Esophagus muscularis mucosa (tissue), 4 donors: ENCODE results near the gene DAAM2. TPM values are rescaled to one million over a fixed set of nuclear protein-coding genes. Genes with fewer than 3 reads are reported as not detected.

Experiments used
- DNase-seq: peaks from one replicate; pipeline ENCODE4 v3.0.0-alpha.2; 2017; ENCODE audit errors: extremely low spot score
- H3K27ac ChIP-seq, 4 donors: fragments of 200-600 bp; sonication (generic); replicated peaks in 1 of 4; 1 replicate in 3 of 4; 2 replicates in 1 of 4; pipeline ENCODE4 v1.5.1; 2016 to 2019; ENCODE audit warnings: mild to moderate bottlenecking in 1 of 4
- H3K27me3 ChIP-seq, 4 donors: fragments of 200-600 bp; sonication (generic); one replicate each; pipeline versions ENCODE4 v1.5.1 to v1.6.0; 2016 to 2019
- H3K36me3 ChIP-seq, 4 donors: fragments of 200-600 bp; sonication (generic); one replicate each; pipeline ENCODE4 v1.5.1; 2016 to 2019
- H3K4me1 ChIP-seq, 4 donors: fragments of 200-600 bp; sonication (generic); one replicate each; pipeline ENCODE4 v1.5.1; 2016 to 2019
- H3K4me3 ChIP-seq, 4 donors: fragments of 200-600 bp; sonication (generic); 1 replicate in 2 of 4; 2 replicates in 2 of 4; pipeline ENCODE4 v1.5.1; 2016 to 2019; ENCODE audit warnings: mild to moderate bottlenecking in 4 of 4, moderate library complexity in 1 of 4
- H3K9me3 ChIP-seq, 4 donors: fragments of 200-600 bp; sonication (generic); 1 replicate in 3 of 4; 2 replicates in 1 of 4; pipeline ENCODE4 v1.5.1; 2016 to 2019
- EP300 ChIP-seq: sonication (generic); formaldehyde crosslinking; IDR thresholded peaks from one replicate; pipeline ENCODE4 v1.6.1; 2017; ENCODE audit warnings: antibody characterized with exemption
- POLR2A ChIP-seq: fragments of 450-650 bp; IDR thresholded peaks from one replicate; pipeline ENCODE4 v1.6.1; 2017; ENCODE audit warnings: antibody characterized with exemption, moderate library complexity, mild to moderate bottlenecking, low read depth
- POLR2AphosphoS5 ChIP-seq, 2 donors: sonication (generic); formaldehyde crosslinking; IDR thresholded peaks; one replicate each; pipeline ENCODE4 v1.6.1; 2017; ENCODE audit warnings: antibody characterized with exemption in 2 of 2
- WGBS: methylation state at CpG from one replicate; pipeline ENCODE4 v1.1.5; 2018; 5-methylcytosine and 5-hydroxymethylcytosine counted together
- intact Hi-C: fragments of 100-400 bp; cut with DNase I; formaldehyde crosslinking; loops from one replicate; pipeline ENCODE4 v1.15.1; 2023
- total RNA-seq, 4 donors: library from RNA; depleted of rRNA; stranded (reverse); fragments of >200 nt; gene quantifications; one replicate each; pipeline versions ENCODE4 v1.1.0 to v1.2.1, GENCODE V29; 2016
- TF ChIP-seq, protein P1 (sequence below), 3 experiments: fragments of 200-600 bp in 2 of 3; fragments of 450-650 bp in 1 of 3; sonication (generic) in 2 of 3; IDR thresholded peaks; one replicate each; pipeline ENCODE4 v1.5.1; 2017 to 2019; ENCODE audit warnings: antibody characterized with exemption in 3 of 3, mild to moderate bottlenecking in 2 of 3, moderate library complexity in 1 of 3

The DAAM2 gene
- total RNA-seq, 4 donors from 2014 or later = 221 to 446 (median 392) TPM

DNA sequence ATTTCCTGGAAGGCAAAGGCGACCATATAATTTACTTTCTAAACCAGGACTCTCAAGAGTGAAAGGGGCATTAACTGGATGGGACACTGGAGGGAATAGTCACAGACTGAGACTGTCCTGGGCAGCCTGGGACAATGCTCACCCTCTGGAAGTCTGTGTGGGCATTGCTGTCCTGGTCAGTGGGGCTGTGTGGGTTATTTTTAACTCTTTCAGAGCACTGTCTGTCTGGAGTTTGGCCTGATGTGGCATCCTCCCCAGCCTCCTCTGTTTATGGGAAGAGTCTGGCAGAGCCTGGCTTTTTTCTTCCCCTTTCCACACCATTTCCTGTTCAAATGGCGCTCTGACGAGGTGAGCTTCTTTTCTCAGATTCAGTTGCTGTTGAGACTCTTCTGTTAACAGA, 11.7 kb downstream of the DAAM2 start:
- 35% methylated on average over 3 of the region's 3 CpGs for WGBS
- intact Hi-C loops = loop anchor here (10.0 kb wide), 1 partner anchor 259 kb away; no protein-coding TSS in a partner anchor
- no peaks in the 10 kb centered on the region for H3K27me3 ChIP-seq
- no peaks in the 10 kb centered on the region for H3K9me3 ChIP-seq
- no peaks in the 10 kb centered on the region for H3K36me3 ChIP-seq
- H3K4me1 ChIP-seq = peaks cover 25 to 100% (median 97%) of the 10 kb centered on the region in 4 donors
- TF ChIP-seq POLR2A = no peak
- TF ChIP-seq EP300 = no peak
- TF ChIP-seq POLR2AphosphoS5 (IDR thresholded peaks at IDR 0.05) = no peak
- TF ChIP-seq, protein P1, sequence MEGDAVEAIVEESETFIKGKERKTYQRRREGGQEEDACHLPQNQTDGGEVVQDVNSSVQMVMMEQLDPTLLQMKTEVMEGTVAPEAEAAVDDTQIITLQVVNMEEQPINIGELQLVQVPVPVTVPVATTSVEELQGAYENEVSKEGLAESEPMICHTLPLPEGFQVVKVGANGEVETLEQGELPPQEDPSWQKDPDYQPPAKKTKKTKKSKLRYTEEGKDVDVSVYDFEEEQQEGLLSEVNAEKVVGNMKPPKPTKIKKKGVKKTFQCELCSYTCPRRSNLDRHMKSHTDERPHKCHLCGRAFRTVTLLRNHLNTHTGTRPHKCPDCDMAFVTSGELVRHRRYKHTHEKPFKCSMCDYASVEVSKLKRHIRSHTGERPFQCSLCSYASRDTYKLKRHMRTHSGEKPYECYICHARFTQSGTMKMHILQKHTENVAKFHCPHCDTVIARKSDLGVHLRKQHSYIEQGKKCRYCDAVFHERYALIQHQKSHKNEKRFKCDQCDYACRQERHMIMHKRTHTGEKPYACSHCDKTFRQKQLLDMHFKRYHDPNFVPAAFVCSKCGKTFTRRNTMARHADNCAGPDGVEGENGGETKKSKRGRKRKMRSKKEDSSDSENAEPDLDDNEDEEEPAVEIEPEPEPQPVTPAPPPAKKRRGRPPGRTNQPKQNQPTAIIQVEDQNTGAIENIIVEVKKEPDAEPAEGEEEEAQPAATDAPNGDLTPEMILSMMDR (IDR thresholded peaks at IDR 0.05) = no peak
- no peak for DNase-seq
- peak overlapping the region; percentile 58 to 97 (median 73) for H3K27ac ChIP-seq
- peak overlapping the region in 1 of 4 donors; percentile 17 for H3K4me3 ChIP-seq

DNA sequence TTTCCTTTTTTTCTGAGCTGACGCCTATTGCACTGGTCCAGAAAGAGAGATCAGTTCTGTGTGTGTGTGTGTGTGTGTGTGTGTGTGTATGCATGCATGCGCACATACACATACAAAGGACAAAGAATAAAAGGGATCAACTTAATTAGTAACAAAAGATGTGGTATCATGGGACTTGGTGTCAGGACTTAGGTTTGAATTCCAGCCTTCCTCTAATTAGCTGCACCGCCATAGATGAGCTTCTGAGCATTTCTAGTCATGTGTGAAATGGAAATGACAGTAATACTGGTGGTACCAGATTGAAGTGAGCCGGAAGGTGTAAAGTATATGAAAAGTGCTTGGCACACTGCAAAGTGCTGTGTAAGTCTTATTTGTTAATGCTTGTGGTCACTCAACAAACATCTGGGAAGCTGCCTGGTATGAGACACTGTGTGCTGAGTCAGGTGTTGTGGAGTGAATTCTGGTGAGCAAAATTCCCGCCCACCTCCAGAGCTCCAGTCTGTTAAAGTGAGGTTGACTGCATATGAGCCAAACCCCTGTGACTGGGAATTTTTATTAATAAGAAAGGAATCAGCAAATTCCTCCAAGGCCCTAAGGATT, 12.4 kb downstream of the DAAM2 start:
- H3K4me1 ChIP-seq = peaks cover 29 to 100% (median 97%) of the 10 kb centered on the region in 4 donors
- DNase-seq = no peak
- H3K4me3 ChIP-seq = peak overlapping the region in 1 of 4 donors; percentile 17
- peak overlapping the region; percentile 58 to 97 (median 73) for H3K27ac ChIP-seq
- intact Hi-C loops = loop anchor here (10.0 kb wide), 1 partner anchor 260 kb away; no protein-coding TSS in a partner anchor
- H3K27me3 ChIP-seq = no peaks in the 10 kb centered on the region
- no peaks in the 10 kb centered on the region for H3K9me3 ChIP-seq
- TF ChIP-seq EP300 = peak; percentile 36
- TF ChIP-seq POLR2A = no peak
- H3K36me3 ChIP-seq = no peaks in the 10 kb centered on the region
- WGBS = 69% methylated on average over 5 of the region's 5 CpGs

DNA sequence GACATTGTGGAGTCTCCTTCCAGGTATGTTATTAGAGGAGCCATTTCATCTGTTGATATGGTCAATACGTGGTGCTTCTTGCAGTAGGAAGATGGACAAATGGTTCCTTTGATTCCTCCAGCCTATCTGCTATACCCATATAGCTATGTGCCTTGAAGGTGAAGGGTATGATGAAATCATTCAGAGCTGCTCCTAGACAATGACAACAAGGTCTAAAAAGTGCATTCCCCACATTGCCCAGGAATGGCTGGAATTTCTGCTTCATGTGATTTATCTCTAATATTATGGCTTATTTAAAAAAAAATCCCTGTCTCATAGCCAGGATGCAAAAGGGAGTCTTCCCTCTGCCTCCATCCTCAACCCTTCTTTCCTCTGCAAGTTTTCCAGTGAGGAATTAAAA, 14.1 kb downstream of the DAAM2 start:
- intact Hi-C loops = loop anchor here (10.0 kb wide), 1 partner anchor 261 kb away; no protein-coding TSS in a partner anchor
- DNase-seq = no peak
- Histone ChIP-seq H3K9me3 (no peaks in the 10 kb centered on the region), H3K4me1 (peaks cover 40 to 100% (median 96%) of the 10 kb centered on the region in 4 donors), H3K4me3 (no peak overlapping the region), H3K27me3 (no peaks in the 10 kb centered on the region), H3K27ac (peak overlapping the region; percentile 58 to 97 (median 73)), H3K36me3 (no peaks in the 10 kb centered on the region)
- WGBS = 59% methylated on average over 1 of the region's 1 CpG
- TF ChIP-seq EP300 (no peak), POLR2AphosphoS5 (IDR thresholded peaks at IDR 0.05) (no peak), POLR2A (no peak)
- TF ChIP-seq, protein P1 (IDR thresholded peaks at IDR 0.05) = no peak

DNA sequence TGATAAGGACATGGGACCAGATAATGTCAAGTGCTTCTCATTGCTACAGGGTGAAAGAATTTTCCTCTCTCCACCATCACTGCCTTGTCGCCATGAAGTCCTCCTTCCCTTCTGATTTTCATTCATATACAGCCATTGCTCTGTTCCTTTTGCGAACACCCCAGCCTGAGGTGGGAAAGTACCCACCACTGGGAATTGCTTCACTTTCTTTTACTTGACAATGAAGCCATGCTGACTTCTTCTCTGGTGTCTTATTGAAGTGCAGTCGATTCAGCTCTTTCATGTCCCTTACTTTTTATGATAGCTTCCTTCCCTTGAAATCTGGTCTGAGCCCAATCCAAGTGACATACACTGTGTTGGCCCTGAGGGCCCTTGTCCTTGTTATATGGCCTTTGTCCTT, 16.2 kb downstream of the DAAM2 start:
- H3K27ac ChIP-seq = peak overlapping the region; percentile 81 to 97 (median 88)
- intact Hi-C loops = loop anchor here (10.0 kb wide), 1 partner anchor 264 kb away; no protein-coding TSS in a partner anchor
- no peaks in the 10 kb centered on the region for H3K36me3 ChIP-seq
- no peaks in the 10 kb centered on the region for H3K9me3 ChIP-seq
- no peaks in the 10 kb centered on the region for H3K27me3 ChIP-seq
- no peak for DNase-seq
- WGBS = 74% methylated on average over 3 of the region's 3 CpGs
- H3K4me1 ChIP-seq = peaks cover 52 to 100% (median 96%) of the 10 kb centered on the region in 4 donors
- no peak for TF ChIP-seq POLR2A
- TF ChIP-seq, protein P1 (IDR thresholded peaks at IDR 0.05) = no peak
- TF ChIP-seq POLR2AphosphoS5 (IDR thresholded peaks at IDR 0.05) = no peak
- no peak for TF ChIP-seq EP300
- H3K4me3 ChIP-seq = no peak overlapping the region

DNA sequence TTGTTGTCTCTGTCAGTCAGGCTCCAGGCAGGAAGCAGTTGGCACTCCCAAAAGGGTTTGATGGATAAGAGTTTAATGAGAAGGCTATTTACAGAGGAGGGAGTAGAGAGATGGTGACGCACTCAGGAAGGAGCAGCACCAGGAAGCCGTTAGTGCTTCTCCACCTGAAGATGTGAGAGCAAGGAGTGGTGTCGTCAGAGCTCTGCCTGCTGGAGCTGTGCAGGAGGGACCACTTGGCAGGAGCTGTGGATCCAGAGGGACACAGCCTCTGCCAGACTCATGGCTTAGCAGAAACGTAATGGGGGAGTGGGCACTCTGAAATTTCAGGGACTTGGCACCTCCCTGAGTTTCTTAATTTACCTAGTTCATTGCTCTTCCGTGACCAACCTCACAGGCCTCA, 16.8 kb downstream of the DAAM2 start:
- WGBS = 20% methylated on average over 3 of the region's 5 CpGs

More for the DNA sequence above, 16.8 kb downstream of the DAAM2 start:
- no peak for DNase-seq
- TF ChIP-seq POLR2A (no peak), POLR2AphosphoS5 (IDR thresholded peaks at IDR 0.05) (peak; percentile 69 to 78)
- Histone ChIP-seq H3K36me3 (no peaks in the 10 kb centered on the region), H3K4me1 (peaks cover 58 to 100% (median 96%) of the 10 kb centered on the region in 4 donors), H3K27ac (peak overlapping the region; percentile 81 to 97 (median 88)), H3K4me3 (peak overlapping the region in 1 of 4 donors; percentile 9), H3K27me3 (no peaks in the 10 kb centered on the region), H3K9me3 (no peaks in the 10 kb centered on the region)
- intact Hi-C loops = loop anchor here (10.0 kb wide), 1 partner anchor 264 kb away; no protein-coding TSS in a partner anchor
